Measurements from ENCODE around the gene TRIM40. TPM values are rescaled to one million over a fixed set of nuclear protein-coding genes. Genes with fewer than 3 reads are reported as not detected.

TRIM40 gene
- total RNA-seq, 2 experiments from 2014 or later: not detected

DNA sequence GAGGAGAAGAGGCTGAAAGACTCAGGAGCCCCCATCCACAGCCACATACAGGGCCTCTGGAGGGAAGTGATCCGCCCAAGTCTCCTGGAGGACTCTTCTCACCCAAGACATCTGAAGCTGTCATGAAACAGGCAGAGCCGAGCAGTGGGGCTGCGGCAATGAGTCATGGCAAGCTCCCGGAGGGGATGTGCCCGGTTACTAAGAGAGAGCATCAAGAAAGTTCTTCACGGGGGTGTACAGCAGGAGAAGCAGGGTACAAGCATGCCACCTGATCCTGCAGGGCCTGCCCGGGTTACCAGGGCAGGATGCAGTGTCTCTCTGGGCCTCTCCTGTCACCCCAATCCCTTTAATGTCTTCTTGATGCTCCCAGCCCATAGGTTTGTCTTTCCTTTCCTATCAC is 56.1 kb downstream of the TRIM40 start:
- no peak overlapping the region for H3K27ac Mint-ChIP-seq
- peaks cover 36% of the 10 kb centered on the region for H3K36me3 Mint-ChIP-seq (ENCODE audit: low read depth)
- no peak for DNase-seq

DNA sequence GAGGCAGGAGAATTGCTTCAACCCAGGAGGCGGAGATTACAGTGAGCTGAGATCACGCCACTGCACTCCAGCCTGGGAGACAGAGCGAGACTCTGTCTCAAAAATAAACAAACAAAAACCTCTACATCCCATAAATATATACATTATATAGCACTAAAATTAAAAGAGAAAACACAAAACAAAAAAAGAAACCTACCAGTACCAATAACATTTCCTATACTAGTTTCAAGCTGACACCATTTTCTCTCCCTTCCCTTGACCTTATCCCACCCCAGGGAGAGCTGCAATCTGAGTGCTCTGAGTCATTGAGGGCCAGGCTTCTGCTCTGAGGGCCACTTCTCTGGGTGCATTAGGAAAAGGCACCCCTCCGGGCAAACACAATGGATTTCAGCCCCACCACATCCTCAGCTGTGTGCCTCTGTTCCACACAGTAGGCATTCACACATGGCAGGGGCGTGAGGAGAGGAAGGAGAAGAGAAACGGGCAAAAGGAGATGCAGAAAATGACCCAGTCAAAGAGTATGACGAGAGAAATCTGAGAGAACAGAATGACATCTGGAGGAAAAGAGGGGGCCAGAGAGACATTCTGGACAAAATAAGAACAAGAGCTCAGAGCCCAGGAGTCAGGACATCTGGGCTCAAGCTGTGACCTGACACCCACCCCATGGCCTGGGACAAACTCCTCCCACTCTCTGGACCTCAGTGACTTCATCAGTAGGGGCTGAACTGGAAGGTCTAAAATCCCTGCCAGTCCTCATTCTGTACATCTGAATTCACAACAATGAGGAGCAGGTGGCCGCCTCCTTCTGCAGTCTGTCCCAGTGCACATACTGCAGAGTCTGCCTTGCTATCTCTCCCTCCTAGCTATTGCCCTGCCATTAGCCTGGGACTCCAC is 59.1 kb downstream of the TRIM40 start:
- H3K9me3 Mint-ChIP-seq (ENCODE audit: low read depth): no peaks in the 10 kb centered on the region
- ATAC-seq: no peak

More for the DNA sequence above, 56.1 kb downstream of the TRIM40 start:
- ATAC-seq: peak; percentile 26
- ChIA-PET POLR2A (interaction anchor here (0.6 kb wide), 1 partner anchor 857 kb away, joined by 7 read pairs; no protein-coding TSS in a partner anchor), CTCF (interaction anchor here (0.6 to 1.2 kb wide), 2 partner anchors 12 to 475 kb away, joined by 3 to 4 read pairs; no protein-coding TSS in a partner anchor)
- intact Hi-C loops (cut with DNase I, micrococcal nuclease): no loop called here
- Mint-ChIP-seq H3K4me3 (no peak overlapping the region), H3K4me1 (no peaks in the 10 kb centered on the region), H3K9me3 (ENCODE audit: low read depth) (no peaks in the 10 kb centered on the region), H3K27me3 (no peaks in the 10 kb centered on the region)

DNA sequence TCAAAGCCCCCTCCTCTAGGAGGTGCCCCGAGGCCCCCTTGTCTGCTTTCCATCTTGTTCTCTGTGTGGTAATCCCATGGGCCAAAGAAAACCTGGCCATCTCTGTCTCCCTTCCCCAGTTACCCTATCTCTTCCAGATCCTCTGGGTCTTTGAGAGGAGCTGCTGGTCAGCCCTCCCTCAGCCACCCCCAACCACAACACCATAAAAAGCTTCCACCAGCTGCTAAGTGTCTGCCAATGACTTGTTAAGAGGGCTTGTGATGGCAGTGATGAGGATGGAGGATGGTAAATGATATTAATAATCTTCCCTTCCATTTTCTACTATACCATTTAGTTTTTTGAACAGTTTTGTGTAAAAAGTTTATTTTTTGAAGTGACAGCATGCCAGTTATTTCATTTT is 60.0 kb downstream of the TRIM40 start:
- POLR2A ChIA-PET: no interaction called here

More for the DNA sequence above, 59.1 kb downstream of the TRIM40 start:
- CTCF ChIA-PET: interaction anchor here (0.6 kb wide), 1 partner anchor 834 kb away, joined by 3 read pairs; no protein-coding TSS in a partner anchor
- H3K36me3 Mint-ChIP-seq (ENCODE audit: low read depth): peaks cover 36% of the 10 kb centered on the region
- no peaks in the 10 kb centered on the region for H3K4me1 Mint-ChIP-seq
- intact Hi-C loops (cut with DNase I, micrococcal nuclease): no loop called here
- POLR2A ChIA-PET: no interaction called here
- H3K27me3 Mint-ChIP-seq: no peaks in the 10 kb centered on the region
- H3K27ac Mint-ChIP-seq: peak overlapping the region; percentile 9
- DNase-seq: no peak
- H3K4me3 Mint-ChIP-seq: no peak overlapping the region

DNA sequence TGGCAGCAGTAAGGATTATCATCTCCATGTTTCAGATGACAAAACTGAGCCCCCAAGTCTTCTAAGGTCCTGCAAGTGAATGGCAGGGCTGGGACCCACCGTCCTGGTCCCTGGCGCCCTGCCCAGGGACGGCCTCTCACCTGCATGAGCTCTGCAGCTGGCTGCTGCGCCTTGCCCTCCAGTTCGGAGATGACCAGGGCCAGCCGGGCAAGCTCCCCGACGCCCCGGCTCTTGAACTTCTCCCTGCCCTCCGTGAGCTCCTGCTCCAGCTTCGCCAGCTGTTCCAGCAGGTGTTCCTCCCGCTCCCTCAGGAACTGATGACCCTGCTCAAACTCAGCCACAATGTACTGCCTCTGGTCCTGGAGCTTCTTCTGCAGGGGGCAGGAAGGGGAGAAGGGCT is 60.4 kb downstream of the TRIM40 start:
- Mint-ChIP-seq H3K9me3 (ENCODE audit: low read depth) (no peaks in the 10 kb centered on the region), H3K4me3 (no peak overlapping the region), H3K4me1 (peaks cover 8% of the 10 kb centered on the region), H3K27ac (no peak overlapping the region), H3K36me3 (ENCODE audit: low read depth) (peaks cover 43% of the 10 kb centered on the region), H3K27me3 (no peaks in the 10 kb centered on the region)
- ChIA-PET POLR2A (no interaction called here), CTCF (interaction anchor here (0.6 to 0.7 kb wide), 2 partner anchors 53 to 669 kb away, joined by 3 to 4 read pairs; no protein-coding TSS in a partner anchor)
- DNase-seq (no peak), ATAC-seq (no peak)
- intact Hi-C loops (cut with DNase I, micrococcal nuclease): no loop called here

More for the DNA sequence above, 60.0 kb downstream of the TRIM40 start:
- DNase-seq (no peak), ATAC-seq (no peak)
- Mint-ChIP-seq H3K4me1 (peaks cover 4% of the 10 kb centered on the region), H3K27me3 (no peaks in the 10 kb centered on the region), H3K9me3 (ENCODE audit: low read depth) (no peaks in the 10 kb centered on the region), H3K27ac (peak overlapping the region; percentile 55), H3K36me3 (ENCODE audit: low read depth) (peaks cover 43% of the 10 kb centered on the region), H3K4me3 (no peak overlapping the region)
- intact Hi-C loops (cut with DNase I, micrococcal nuclease): no loop called here
- CTCF ChIA-PET: interaction anchor here (0.6 to 0.7 kb wide), 2 partner anchors 52 to 670 kb away, joined by 3 to 4 read pairs; no protein-coding TSS in a partner anchor

Other genes with a start within 250 kb of the TRIM40 start
- gene HLA-A, start 193.6 kb upstream of the TRIM40 start, total RNA-seq: 1,000 to 10,000 TPM; 1,053 to 1,189 TPM
- gene POLR1H, start 74.9 kb upstream of the TRIM40 start, total RNA-seq: 10 to 100 TPM; 38.2 to 65.0 TPM
- gene PPP1R11, start 68.9 kb upstream of the TRIM40 start, total RNA-seq: 10 to 100 TPM; 47.8 to 59.9 TPM
- not detected for gene RNF39, start 60.4 kb upstream of the TRIM40 start, total RNA-seq
- not detected for gene TRIM31, start 23.1 kb upstream of the TRIM40 start, total RNA-seq
- gene TRIM10, start 25.1 kb downstream of the TRIM40 start, total RNA-seq: under 1 TPM; 0.11 to 0.16 TPM
- under 1 TPM; 0.18 to 0.26 TPM for gene TRIM15, start 27.4 kb downstream of the TRIM40 start, total RNA-seq
- gene TRIM26, start 77.3 kb downstream of the TRIM40 start, total RNA-seq: 10 to 100 TPM; 48.4 to 60.4 TPM
- 10 to 100 TPM; 16.5 to 17.5 TPM for gene TRIM39, start 190.8 kb downstream of the TRIM40 start, total RNA-seq
- gene RPP21, start 209.0 kb downstream of the TRIM40 start, total RNA-seq: 10 to 100 TPM; 32.6 to 38.1 TPM

Measured in activated CD4-positive, alpha-beta T cell treated with anti-CD3 and anti-CD28 coated beads for 36 hours (primary cell).